Kidney (tissue), 14 donors: ENCODE measurements around the gene BSG. TPM values are rescaled to one million over a fixed set of nuclear protein-coding genes. Genes with fewer than 3 reads are reported as not detected.
"Not testable (repeated sequence)": the region's sequence is repeated elsewhere in the genome, so short reads cannot be mapped to it uniquely, and the experiment has no call there.

Experiments used
- DNase-seq, 5 donors: peaks; one replicate each; pipeline ENCODE4 v3.0.0-alpha.2; 2013 to 2020
- FAIRE-seq: peaks from 2 replicates; lab custom pipeline; 2012; peaks lifted over from hg19 to GRCh38; lab: Jason Lieb, UNC
- H3K27ac ChIP-seq, 2 donors: one replicate each; pipeline ENCODE4 v1.7.0; 2013; ENCODE audit warnings: low read depth in 2 of 2, low read length in 2 of 2, inconsistent platforms in 1 of 2
- H3K27me3 ChIP-seq: one replicate; pipeline ENCODE4 v1.7.1; 2013; ENCODE audit warnings: low read length, inconsistent platforms; ENCODE audit not compliant: control insufficient read depth, insufficient read depth
- H3K36me3 ChIP-seq, 3 donors: one replicate each; pipeline versions ENCODE4 v1.7.0 to v1.7.1; 2013; ENCODE audit warnings: low read length in 3 of 3, control low read depth in 1 of 3, inconsistent platforms in 1 of 3; ENCODE audit not compliant: insufficient read depth in 3 of 3, control insufficient read depth in 2 of 3
- H3K4me1 ChIP-seq, 3 donors: one replicate each; pipeline versions ENCODE4 v1.7.0 to v1.7.1; 2013; ENCODE audit warnings: low read length in 3 of 3, inconsistent platforms in 1 of 3, low read depth in 1 of 3; ENCODE audit not compliant: control insufficient read depth in 2 of 3, insufficient read depth in 2 of 3
- H3K4me3 ChIP-seq, 3 donors: one replicate each; pipeline versions ENCODE4 v1.7.0 to v1.8.1; 2013; ENCODE audit warnings: low read length in 3 of 3, control low read depth in 1 of 3, inconsistent platforms in 1 of 3
- H3K9ac ChIP-seq, 3 donors: one replicate each; pipeline versions ENCODE4 v1.7.0 to v1.7.1; 2013; ENCODE audit warnings: low read length in 3 of 3, control low read depth in 1 of 3, inconsistent platforms in 1 of 3
- H3K9me3 ChIP-seq, 3 donors: one replicate each; pipeline versions ENCODE4 v1.7.0 to v1.7.1; 2013; ENCODE audit warnings: low read length in 3 of 3, control low read depth in 1 of 3, inconsistent platforms in 1 of 3; ENCODE audit not compliant: control insufficient read depth in 2 of 3, insufficient read depth in 1 of 3
- intact Hi-C: fragments of 100-400 bp; cut with DNase I; formaldehyde crosslinking; loops from one replicate; pipeline ENCODE4 v1.11.1; 2022
- polyA plus RNA-seq: library from polyadenylated mRNA; stranded (reverse); fragments of 350-450 nt; fragmentation: Illumina TruSeq; extraction: RNeasy Lipid Tissue Mini Kit (QIAGEN cat#74804); gene quantifications from one replicate; pipeline ENCODE4 v1.2.3, GENCODE V29; 2014; ENCODE audit warnings: low read depth, low replicate concordance; ENCODE audit not compliant: insufficient read depth
- total RNA-seq: library from RNA; stranded (reverse); fragmentation: NEBNext Ultra II Directional; extraction: Animal tissue kit (Norgen Biotek cat#: 25700); gene quantifications from one replicate; pipeline ENCODE4 v1.2.1, GENCODE V29; 2021
- TF ChIP-seq, protein P1 (sequence below): IDR thresholded peaks from 3 replicates; pipeline ENCODE4 v1.5.1; 2012; ENCODE audit warnings: mild to moderate bottlenecking, moderate library complexity, borderline replicate concordance; ENCODE audit not compliant: insufficient read depth; ENCODE audit errors: extremely low read depth
- donor health status: control.
- donor health status: control.
- donor health status: control.
- donor health status: control.
- donor health status: control.
- donor health status: DM: yes; HTN: yes; CAD: no.
- donor health status: Normal renal cell carcinoma (clear cell type).

BSG gene
- total and polyA plus RNA-seq, 2 donors from 2014 or later = 554 to 984 TPM

DNA sequence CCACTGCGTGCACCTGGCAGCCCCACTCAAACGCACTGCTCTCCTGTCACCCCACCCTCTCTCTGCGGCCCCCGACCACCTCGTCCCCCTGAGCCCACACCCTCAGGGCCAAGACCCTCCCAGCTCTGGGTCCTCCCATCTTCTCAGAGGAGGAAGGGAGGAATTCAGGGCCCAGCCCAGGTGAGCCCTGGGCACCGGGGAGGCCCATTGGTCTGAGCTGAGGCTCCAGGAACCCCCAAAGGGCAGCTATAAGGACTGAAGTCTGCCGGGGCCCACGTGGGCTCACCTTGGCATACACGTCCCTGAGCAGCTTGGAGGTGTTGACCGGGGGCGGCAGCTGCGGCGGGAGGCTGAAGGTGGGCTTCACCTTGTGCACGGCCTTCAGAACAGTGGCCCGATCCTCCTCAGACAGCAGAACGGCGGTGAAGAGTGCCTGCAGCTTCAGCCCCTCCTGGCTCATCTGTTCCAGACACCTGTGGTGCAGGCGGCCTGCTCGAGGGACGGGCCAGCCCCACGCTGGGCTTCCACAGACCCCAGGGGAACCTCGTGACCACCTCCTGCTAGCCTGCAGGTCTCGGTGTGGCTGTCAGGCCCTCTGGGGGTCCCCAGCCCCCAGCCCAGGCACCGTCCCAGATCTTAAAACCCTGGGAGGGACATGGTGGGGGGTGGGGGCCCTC, 52.2 kb downstream of the BSG start:
- H3K27ac ChIP-seq = no peak overlapping the region
- H3K4me1 ChIP-seq = no peaks in the 10 kb centered on the region
- no peaks in the 10 kb centered on the region for H3K27me3 ChIP-seq
- peaks cover 0 to 5% (median 3%) of the 10 kb centered on the region in 3 donors for H3K36me3 ChIP-seq
- no peak for DNase-seq
- no peak for FAIRE-seq
- no peaks in the 10 kb centered on the region for H3K9me3 ChIP-seq
- no peak overlapping the region for H3K4me3 ChIP-seq
- TF ChIP-seq, protein P1, sequence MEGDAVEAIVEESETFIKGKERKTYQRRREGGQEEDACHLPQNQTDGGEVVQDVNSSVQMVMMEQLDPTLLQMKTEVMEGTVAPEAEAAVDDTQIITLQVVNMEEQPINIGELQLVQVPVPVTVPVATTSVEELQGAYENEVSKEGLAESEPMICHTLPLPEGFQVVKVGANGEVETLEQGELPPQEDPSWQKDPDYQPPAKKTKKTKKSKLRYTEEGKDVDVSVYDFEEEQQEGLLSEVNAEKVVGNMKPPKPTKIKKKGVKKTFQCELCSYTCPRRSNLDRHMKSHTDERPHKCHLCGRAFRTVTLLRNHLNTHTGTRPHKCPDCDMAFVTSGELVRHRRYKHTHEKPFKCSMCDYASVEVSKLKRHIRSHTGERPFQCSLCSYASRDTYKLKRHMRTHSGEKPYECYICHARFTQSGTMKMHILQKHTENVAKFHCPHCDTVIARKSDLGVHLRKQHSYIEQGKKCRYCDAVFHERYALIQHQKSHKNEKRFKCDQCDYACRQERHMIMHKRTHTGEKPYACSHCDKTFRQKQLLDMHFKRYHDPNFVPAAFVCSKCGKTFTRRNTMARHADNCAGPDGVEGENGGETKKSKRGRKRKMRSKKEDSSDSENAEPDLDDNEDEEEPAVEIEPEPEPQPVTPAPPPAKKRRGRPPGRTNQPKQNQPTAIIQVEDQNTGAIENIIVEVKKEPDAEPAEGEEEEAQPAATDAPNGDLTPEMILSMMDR = no peak
- H3K9ac ChIP-seq = no peak overlapping the region
- intact Hi-C loops = no loop called here

DNA sequence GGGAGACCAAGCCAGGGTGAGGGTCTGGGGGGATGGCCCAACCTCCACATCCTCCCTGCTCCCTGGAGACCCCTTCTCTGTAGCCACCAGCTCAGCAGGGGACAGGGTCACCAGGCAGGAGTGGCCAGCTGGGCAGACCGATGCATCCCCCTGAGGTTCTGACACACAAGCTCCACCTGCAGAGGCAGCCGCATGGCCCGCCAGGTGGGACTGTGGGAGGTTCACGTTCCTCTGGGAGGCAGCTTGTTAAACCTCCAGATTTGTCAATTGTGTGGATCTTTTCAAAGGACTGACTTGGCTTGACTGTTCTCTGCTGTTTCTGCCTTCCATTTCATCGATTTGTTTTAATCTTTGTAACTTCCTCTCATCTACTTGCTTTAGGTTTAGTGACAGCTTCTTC, 52.9 kb downstream of the BSG start:
- no peak overlapping the region for H3K9ac ChIP-seq
- no peak overlapping the region for H3K4me3 ChIP-seq
- H3K36me3 ChIP-seq = peaks cover 0 to 5% (median 3%) of the 10 kb centered on the region in 3 donors
- intact Hi-C loops = no loop called here
- TF ChIP-seq, protein P1 = no peak
- no peaks in the 10 kb centered on the region for H3K27me3 ChIP-seq
- no peak overlapping the region for H3K27ac ChIP-seq
- DNase-seq (no peak), FAIRE-seq (no peak)
- no peaks in the 10 kb centered on the region for H3K9me3 ChIP-seq
- no peaks in the 10 kb centered on the region for H3K4me1 ChIP-seq

DNA sequence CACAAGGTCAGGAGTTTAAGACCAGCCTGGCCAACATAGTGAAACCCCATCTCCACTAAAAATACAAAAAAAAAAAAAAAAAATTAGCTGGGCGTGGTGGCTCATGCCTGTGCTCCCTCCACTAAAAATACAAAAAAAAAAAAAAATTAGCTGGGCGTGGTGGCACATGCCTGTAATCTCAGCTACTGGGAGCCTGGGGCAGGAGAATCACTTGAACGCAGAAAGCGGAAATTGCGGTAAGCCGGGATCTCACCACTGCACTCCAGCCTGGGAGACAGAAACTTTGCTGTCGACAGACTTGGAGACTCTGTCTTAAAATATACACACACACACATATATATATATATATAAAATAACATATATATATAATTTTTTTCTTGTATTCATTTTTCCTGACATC, 54.2 kb downstream of the BSG start:
- intact Hi-C loops, H3K27me3 ChIP-seq, H3K27ac ChIP-seq, H3K9ac ChIP-seq, FAIRE-seq, H3K9me3 ChIP-seq, DNase-seq, H3K4me1 ChIP-seq, H3K36me3 ChIP-seq, H3K4me3 ChIP-seq: not testable (repeated sequence)

DNA sequence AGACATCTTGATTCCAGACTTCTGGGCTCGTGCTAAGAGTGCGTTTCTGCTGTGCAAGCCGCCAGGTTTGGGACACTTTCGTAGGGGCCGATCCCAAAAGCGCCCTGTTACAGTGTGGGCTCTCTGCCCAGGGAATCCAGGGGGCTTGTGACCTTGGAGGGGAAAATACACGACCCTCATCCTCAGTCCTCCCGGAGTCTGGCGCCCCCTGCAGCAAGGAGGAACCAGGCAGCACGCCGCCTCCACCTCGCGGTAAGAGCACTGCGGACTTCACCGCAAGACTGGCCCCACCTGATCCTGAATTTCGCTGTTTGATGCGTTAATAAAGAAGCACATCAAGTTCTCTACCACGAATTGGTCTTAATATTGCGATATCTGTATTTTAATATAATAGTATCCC, 55.8 kb downstream of the BSG start:
- H3K9me3 ChIP-seq = no peaks in the 10 kb centered on the region
- TF ChIP-seq, protein P1 = peak; percentile 15
- no peaks in the 10 kb centered on the region for H3K27me3 ChIP-seq
- DNase-seq (no peak), FAIRE-seq (no peak)
- H3K9ac ChIP-seq = no peak overlapping the region
- H3K27ac ChIP-seq = no peak overlapping the region
- H3K4me1 ChIP-seq = peaks cover 0 to 5% (median 0%) of the 10 kb centered on the region in 3 donors
- no peak overlapping the region for H3K4me3 ChIP-seq
- intact Hi-C loops = no loop called here
- peaks cover 0 to 5% (median 3%) of the 10 kb centered on the region in 3 donors for H3K36me3 ChIP-seq

DNA sequence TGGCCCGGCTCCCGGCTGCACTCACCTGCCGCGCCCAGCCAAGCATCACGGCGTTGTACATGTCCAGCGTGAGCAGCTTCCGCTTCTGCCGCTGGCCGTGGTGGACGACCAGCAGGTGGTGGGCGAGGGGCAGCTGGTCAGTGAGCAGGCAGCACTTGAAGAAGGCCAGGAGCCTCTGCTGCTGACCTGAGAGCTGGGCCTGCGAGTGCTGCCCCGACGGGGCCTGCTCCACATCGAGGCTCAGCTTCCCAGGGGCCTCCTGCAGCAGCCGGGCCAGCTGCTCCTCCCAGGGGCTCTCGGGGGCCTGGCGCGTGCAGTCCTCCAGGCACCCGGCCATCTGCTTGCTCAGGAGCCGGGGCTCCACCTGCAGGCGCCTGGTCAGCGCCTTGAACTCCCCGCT, 57.1 kb downstream of the BSG start:
- H3K4me1 ChIP-seq = peaks cover 0 to 11% (median 4%) of the 10 kb centered on the region in 3 donors
- intact Hi-C loops, H3K27ac ChIP-seq, FAIRE-seq, H3K9ac ChIP-seq, H3K9me3 ChIP-seq, H3K4me3 ChIP-seq, H3K36me3 ChIP-seq, H3K27me3 ChIP-seq: not testable (repeated sequence)
- DNase-seq = peak in 3 of 5 donors; percentile 34 to 58 (median 50)
